ENCODE measurements around the gene VPS13A.

Gene VPS13A

DNA sequence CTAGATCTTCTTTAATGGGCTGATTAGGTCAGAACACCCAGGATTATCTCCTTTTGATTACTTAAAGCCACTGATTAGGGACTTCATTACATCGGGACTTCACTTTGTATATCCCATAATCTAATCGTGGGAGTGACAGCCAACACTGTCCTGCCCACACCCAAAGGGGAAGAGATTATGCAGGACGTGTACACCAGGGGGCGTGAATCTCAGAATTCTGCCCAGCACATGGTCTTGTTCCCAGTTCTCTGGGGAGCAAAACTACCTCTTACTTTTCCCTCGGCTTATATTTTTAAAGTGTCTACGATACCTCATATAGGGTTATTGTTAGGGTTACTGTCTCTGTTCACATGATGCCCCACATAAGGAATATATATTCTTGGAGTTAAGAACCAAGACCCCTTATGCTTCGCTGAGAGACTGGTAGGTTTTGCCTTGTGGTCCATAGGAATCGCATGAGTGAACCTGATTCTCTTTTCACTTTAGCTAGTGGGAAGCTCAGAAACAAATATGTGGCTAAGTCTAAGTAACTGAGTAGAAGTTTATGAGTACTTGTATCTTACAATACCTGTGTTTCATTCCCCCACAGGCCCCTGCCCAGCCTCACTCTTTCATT, 278.1 kb downstream of the VPS13A start:
- Histone ChIP-seq H3K9me2 (ENCODE audit: low read depth, low read length) (no peaks in the 10 kb centered on the region), H3K4me2 (ENCODE audit: low read length) (no peak overlapping the region), H3F3A (ENCODE audit: insufficient read depth, low read length) (no peaks in the 10 kb centered on the region), H3K9me3 (ENCODE audit: low read length) (no peaks in the 10 kb centered on the region), H3K36me3 (ENCODE audit: insufficient read depth, low read length) (no peaks in the 10 kb centered on the region), H3K27ac (ENCODE audit: low read depth, low read length, poor library complexity, severe bottlenecking) (no peak overlapping the region), H3K79me2 (ENCODE audit: insufficient read depth, low read length) (no peaks in the 10 kb centered on the region), H2AFZ (ENCODE audit: low read length) (no peak overlapping the region), H3K27me3 (ENCODE audit: insufficient read depth, low read length) (peaks cover 3% of the 10 kb centered on the region; the same call in 1 of the 2 replicates), H4K20me1 (ENCODE audit: insufficient read depth, low read length) (no peaks in the 10 kb centered on the region), H3K4me1 (ENCODE audit: insufficient read depth, low read length, severe bottlenecking) (no peaks in the 10 kb centered on the region), H3K4me3 (ENCODE audit: low read depth, low read length, poor library complexity, severe bottlenecking) (no peak overlapping the region), H3K9ac (ENCODE audit: low read length) (no peak overlapping the region)
- TF ChIP-seq, protein P1, sequence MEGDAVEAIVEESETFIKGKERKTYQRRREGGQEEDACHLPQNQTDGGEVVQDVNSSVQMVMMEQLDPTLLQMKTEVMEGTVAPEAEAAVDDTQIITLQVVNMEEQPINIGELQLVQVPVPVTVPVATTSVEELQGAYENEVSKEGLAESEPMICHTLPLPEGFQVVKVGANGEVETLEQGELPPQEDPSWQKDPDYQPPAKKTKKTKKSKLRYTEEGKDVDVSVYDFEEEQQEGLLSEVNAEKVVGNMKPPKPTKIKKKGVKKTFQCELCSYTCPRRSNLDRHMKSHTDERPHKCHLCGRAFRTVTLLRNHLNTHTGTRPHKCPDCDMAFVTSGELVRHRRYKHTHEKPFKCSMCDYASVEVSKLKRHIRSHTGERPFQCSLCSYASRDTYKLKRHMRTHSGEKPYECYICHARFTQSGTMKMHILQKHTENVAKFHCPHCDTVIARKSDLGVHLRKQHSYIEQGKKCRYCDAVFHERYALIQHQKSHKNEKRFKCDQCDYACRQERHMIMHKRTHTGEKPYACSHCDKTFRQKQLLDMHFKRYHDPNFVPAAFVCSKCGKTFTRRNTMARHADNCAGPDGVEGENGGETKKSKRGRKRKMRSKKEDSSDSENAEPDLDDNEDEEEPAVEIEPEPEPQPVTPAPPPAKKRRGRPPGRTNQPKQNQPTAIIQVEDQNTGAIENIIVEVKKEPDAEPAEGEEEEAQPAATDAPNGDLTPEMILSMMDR (IDR thresholded peaks at IDR 0.05; ENCODE audit: low read length): peak; percentile 82
- TF ChIP-seq EZH2 (IDR thresholded peaks at IDR 0.05; ENCODE audit: borderline replicate concordance, low read length): no peak

DNA sequence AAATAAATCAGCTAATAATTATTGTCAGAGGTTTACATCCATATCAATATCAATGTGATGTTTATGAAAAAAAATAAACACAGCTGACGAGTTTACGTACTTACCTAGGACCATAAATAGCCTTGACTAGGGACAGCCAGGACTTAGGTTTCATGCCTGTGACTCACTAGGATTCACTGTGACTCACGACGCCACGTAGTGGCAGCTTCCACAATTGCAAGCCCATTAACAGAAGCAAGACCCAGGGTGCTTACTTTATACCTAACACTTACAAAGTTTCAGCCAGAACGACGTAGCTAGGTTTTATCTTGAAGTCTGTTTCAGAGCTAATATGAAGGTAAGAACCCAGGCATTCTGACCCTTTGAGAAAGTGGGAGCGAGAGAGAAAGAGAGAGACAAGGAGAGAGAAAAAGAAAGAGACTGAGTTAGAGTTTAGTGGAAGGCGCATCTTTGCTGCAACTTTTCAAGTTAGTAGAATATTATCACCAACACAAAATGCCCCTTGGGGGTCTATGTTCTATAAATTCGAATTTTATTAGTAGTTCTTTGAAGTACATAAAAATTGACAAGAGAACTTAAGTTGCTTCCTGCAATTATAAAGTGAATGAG, 279.6 kb downstream of the VPS13A start:
- Histone ChIP-seq H3K9me3 (ENCODE audit: low read length) (no peaks in the 10 kb centered on the region), H3K4me3 (ENCODE audit: low read depth, low read length, poor library complexity, severe bottlenecking) (no peak overlapping the region), H3K79me2 (ENCODE audit: insufficient read depth, low read length) (no peaks in the 10 kb centered on the region), H4K20me1 (ENCODE audit: insufficient read depth, low read length) (no peaks in the 10 kb centered on the region), H3K4me2 (ENCODE audit: low read length) (no peak overlapping the region), H3K9ac (ENCODE audit: low read length) (no peak overlapping the region), H3K9me2 (ENCODE audit: low read depth, low read length) (no peaks in the 10 kb centered on the region), H3F3A (ENCODE audit: insufficient read depth, low read length) (no peaks in the 10 kb centered on the region), H3K4me1 (ENCODE audit: insufficient read depth, low read length, severe bottlenecking) (no peaks in the 10 kb centered on the region), H3K27me3 (ENCODE audit: insufficient read depth, low read length) (0 out of 2 replicates have a peak, but pooled peaks cover 3% of the 10 kb centered on the region), H2AFZ (ENCODE audit: low read length) (no peak overlapping the region), H3K27ac (ENCODE audit: low read depth, low read length, poor library complexity, severe bottlenecking) (no peak overlapping the region), H3K36me3 (ENCODE audit: insufficient read depth, low read length) (no peaks in the 10 kb centered on the region)
- TF ChIP-seq, protein P1 (IDR thresholded peaks at IDR 0.05; ENCODE audit: low read length): peak; percentile 80
- TF ChIP-seq EZH2 (IDR thresholded peaks at IDR 0.05; ENCODE audit: borderline replicate concordance, low read length): no peak

DNA sequence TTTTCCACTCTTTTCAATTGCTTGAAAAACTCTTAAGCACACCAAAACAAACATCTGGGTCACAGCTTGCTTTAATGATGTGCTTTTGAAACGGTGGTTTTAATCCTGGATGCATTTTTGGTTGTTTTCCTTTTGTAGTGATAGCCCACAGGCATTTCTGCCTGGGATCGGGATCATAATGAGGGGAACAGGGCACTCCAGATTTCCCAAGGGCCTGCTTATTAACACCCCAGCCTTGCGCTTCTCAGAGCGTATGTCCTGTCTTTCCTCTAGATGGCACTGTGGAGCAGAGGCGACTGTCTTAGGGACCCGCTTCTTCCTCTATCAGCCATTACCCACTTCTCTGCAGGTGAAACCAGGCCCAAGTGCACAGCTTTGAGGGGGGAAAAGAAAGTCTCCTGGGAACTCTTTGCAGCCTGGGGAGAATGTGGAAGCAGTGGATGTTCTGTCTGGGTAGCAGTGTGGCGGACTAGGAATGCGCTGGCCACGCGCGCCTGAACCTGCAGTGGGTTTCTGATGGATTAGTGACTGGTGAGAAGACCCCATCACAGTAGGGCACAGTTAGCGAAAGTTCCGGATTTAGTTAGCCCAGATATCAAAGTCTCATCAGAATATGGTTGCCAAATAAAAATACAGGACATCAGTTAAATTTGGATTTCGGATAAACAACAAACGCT, 280.7 kb downstream of the VPS13A start:
- Histone ChIP-seq H3K79me2 (ENCODE audit: insufficient read depth, low read length) (no peaks in the 10 kb centered on the region), H3K27me3 (ENCODE audit: insufficient read depth, low read length) (0 out of 2 replicates have a peak, but pooled peaks cover 3% of the 10 kb centered on the region), H3K27ac (ENCODE audit: low read depth, low read length, poor library complexity, severe bottlenecking) (no peak overlapping the region), H4K20me1 (ENCODE audit: insufficient read depth, low read length) (no peaks in the 10 kb centered on the region), H3K9me3 (ENCODE audit: low read length) (no peaks in the 10 kb centered on the region), H3K4me3 (ENCODE audit: low read depth, low read length, poor library complexity, severe bottlenecking) (no peak overlapping the region), H3K36me3 (ENCODE audit: insufficient read depth, low read length) (no peaks in the 10 kb centered on the region), H3K9ac (ENCODE audit: low read length) (no peak overlapping the region), H2AFZ (ENCODE audit: low read length) (no peak overlapping the region), H3K4me1 (ENCODE audit: insufficient read depth, low read length, severe bottlenecking) (no peaks in the 10 kb centered on the region), H3K4me2 (ENCODE audit: low read length) (no peak overlapping the region), H3F3A (ENCODE audit: insufficient read depth, low read length) (no peaks in the 10 kb centered on the region), H3K9me2 (ENCODE audit: low read depth, low read length) (no peaks in the 10 kb centered on the region)
- TF ChIP-seq EZH2 (IDR thresholded peaks at IDR 0.05; ENCODE audit: borderline replicate concordance, low read length): no peak
- TF ChIP-seq, protein P1 (IDR thresholded peaks at IDR 0.05; ENCODE audit: low read length): peak; percentile 93

Measured in OCI-LY1 (cell line).